ENCODE data around the gene CYP3A4.
"Not testable (repeated sequence)": the region's sequence is repeated elsewhere in the genome, so short reads cannot be mapped to it uniquely, and the experiment has no call there.

Gene CYP3A4

GRCh38 chr7:99723201-99723600, 60.8 kb downstream of the CYP3A4 start:
- DNase-seq (ENCODE audit: low read depth in 2 of 2), result not testable (repeated sequence)

GRCh38 chr7:99720800-99721595, 63.0 kb downstream of the CYP3A4 start:
- DNase-seq (ENCODE audit: low read depth in 2 of 2), result no peak

GRCh38 chr7:99719996-99720769, 63.8 kb downstream of the CYP3A4 start:
- no peak for DNase-seq (ENCODE audit: low read depth in 2 of 2)

DNA sequence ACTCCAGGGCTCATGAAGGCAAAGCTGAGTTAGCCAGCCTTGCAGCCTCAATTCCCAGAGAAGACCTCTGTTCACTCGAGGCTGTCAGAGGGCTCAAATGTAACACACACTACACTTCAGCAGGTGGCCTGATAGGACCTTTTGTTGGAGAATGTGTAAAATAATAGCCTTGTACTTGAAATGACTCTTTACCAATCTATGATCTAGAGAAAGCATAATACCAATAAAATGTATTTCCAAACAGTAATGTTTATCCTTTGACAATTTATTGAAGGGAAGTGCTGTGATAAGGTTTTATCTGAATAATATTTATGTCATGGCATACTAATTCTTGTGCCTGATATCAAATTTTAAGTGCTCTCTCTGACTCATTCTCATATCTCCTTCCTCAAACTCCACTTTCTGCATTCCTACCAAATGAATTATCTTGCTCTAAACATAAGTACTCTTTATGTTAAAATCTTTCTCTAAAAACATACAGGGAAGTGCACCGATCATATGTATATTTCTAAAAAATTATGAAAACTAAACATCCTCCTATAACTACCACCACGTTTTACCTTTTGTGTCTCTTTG, 69.9 kb downstream of the CYP3A4 start:
- DNase-seq (ENCODE audit: low read depth in 2 of 2), result no peak

- DNase-seq (ENCODE audit: low read depth in 2 of 2), result no peak
These were observed 74.0 kb downstream of the CYP3A4 start for GRCh38 chr7:99709838-99710578.

GRCh38 chr7:99709260-99709659, 74.7 kb downstream of the CYP3A4 start:
- no peak for DNase-seq (ENCODE audit: low read depth in 2 of 2)

GRCh38 chr7:99707096-99707495, 76.9 kb downstream of the CYP3A4 start:
- DNase-seq (ENCODE audit: low read depth in 2 of 2), result no peak

Measured in stimulated activated CD8-positive, alpha-beta memory T cell treated with anti-CD3 and anti-CD28 coated beads, Interleukin-15, amount 100 ng/mL, for 48 hours (primary cell).